Common myeloid progenitor, CD34-positive (primary cell): ENCODE data around the gene BACH1.

Source experiments
- CTCF ChIA-PET: fragments of 350-600 bp; sonication (Branson Sonifier 250); formaldehyde crosslinking; loops from one replicate; lab custom pipeline; 2021; ENCODE audit warnings: antibody characterized with exemption; lab: Charles Lee
- POLR2A ChIA-PET: fragments of 350-600 bp; sonication (Branson Sonifier 250); formaldehyde crosslinking; loops from one replicate; lab custom pipeline; 2021; ENCODE audit warnings: antibody characterized with exemption; lab: Charles Lee
- DNase-seq, 3 donors: peaks; one replicate each; pipeline versions ENCODE4 v3.0.0 to v3.0.0-alpha.2; 2013
- H3K27ac ChIP-seq, 2 experiments: 1 replicate in 1 of 2; 2 replicates in 1 of 2; pipeline ENCODE4 v1.7.0; 2013; ENCODE audit warnings: inconsistent platforms in 2 of 2, low read length in 2 of 2, mild to moderate bottlenecking in 2 of 2, low read depth in 1 of 2, moderate library complexity in 1 of 2; ENCODE audit not compliant: severe bottlenecking in 2 of 2, insufficient read depth in 1 of 2, poor library complexity in 1 of 2
- H3K27me3 ChIP-seq, 5 experiments: replicated peaks in 2 of 5; 1 replicate in 3 of 5; 2 replicates in 2 of 5; pipeline versions ENCODE4 v1.6.1 to v1.7.0; 2013; ENCODE audit warnings: low read length in 4 of 5, mild to moderate bottlenecking in 2 of 5, moderate library complexity in 2 of 5, inconsistent platforms in 1 of 5; ENCODE audit not compliant: insufficient read depth in 5 of 5, control insufficient read depth in 4 of 5
- H3K36me3 ChIP-seq, 4 experiments: 1 replicate in 2 of 4; 2 replicates in 2 of 4; pipeline versions ENCODE4 v1.6.1 to v1.7.0; 2013; ENCODE audit warnings: low read length in 3 of 4, control low read depth in 1 of 4, mild to moderate bottlenecking in 1 of 4; ENCODE audit not compliant: control insufficient read depth in 4 of 4, insufficient read depth in 4 of 4
- H3K4me1 ChIP-seq, 4 experiments: 1 replicate in 3 of 4; 2 replicates in 1 of 4; pipeline versions ENCODE4 v1.6.1 to v1.7.1; 2013; ENCODE audit warnings: low read length in 3 of 4, mild to moderate bottlenecking in 3 of 4, control low read depth in 1 of 4, inconsistent platforms in 1 of 4, moderate library complexity in 1 of 4; ENCODE audit not compliant: control insufficient read depth in 4 of 4, insufficient read depth in 4 of 4; ENCODE audit errors: control extremely low read depth in 1 of 4
- H3K4me3 ChIP-seq, 7 experiments: 1 replicate in 4 of 7; 2 replicates in 3 of 7; pipeline versions ENCODE4 v1.5.1 to v1.7.0; 2013; ENCODE audit warnings: mild to moderate bottlenecking in 7 of 7, low read length in 6 of 7, moderate library complexity in 6 of 7, inconsistent platforms in 2 of 7, low read depth in 2 of 7, control low read depth in 1 of 7; ENCODE audit not compliant: insufficient read depth in 4 of 7, control insufficient read depth in 1 of 7; ENCODE audit errors: extremely low read depth in 1 of 7
- H3K9me3 ChIP-seq, 5 experiments: 1 replicate in 4 of 5; 2 replicates in 1 of 5; pipeline versions ENCODE4 v1.6.1 to v1.7.1; 2013; ENCODE audit warnings: low read length in 4 of 5, mild to moderate bottlenecking in 2 of 5, inconsistent platforms in 1 of 5, low read depth in 1 of 5, moderate library complexity in 1 of 5; ENCODE audit not compliant: control insufficient read depth in 4 of 5, insufficient read depth in 2 of 5; ENCODE audit errors: control extremely low read depth in 1 of 5
- WGBS: methylation state at CpG from one replicate; pipeline ENCODE4 v1.1.5; 2013; ENCODE audit not compliant: insufficient coverage; 5-methylcytosine and 5-hydroxymethylcytosine counted together

The BACH1 gene

GRCh38 chr21:29367335-29367734 is 68.6 kb downstream of the BACH1 start:
- 100% methylated on average over 2 of the region's 2 CpGs for WGBS
- CTCF ChIA-PET, result no interaction called here
- POLR2A ChIA-PET, result no interaction called here

GRCh38 chr21:29368906-29369305 is 70.2 kb downstream of the BACH1 start:
- H3K9me3 ChIP-seq, result no peaks in the 10 kb centered on the region
- H3K4me3 ChIP-seq, result no peak overlapping the region
- no peak for DNase-seq
- H3K4me1 ChIP-seq, result no peaks in the 10 kb centered on the region
- H3K27me3 ChIP-seq, result no peaks in the 10 kb centered on the region
- POLR2A ChIA-PET, result no interaction called here
- peaks cover 0 to 13% (median 3%) of the 10 kb centered on the region in 4 experiments for H3K36me3 ChIP-seq
- H3K27ac ChIP-seq, result no peak overlapping the region
- CTCF ChIA-PET, result interaction anchor here (5.5 to 5.8 kb wide), 3 partner anchors 8 to 278 kb away, joined by 33 to 104 read pairs (median 38); no protein-coding TSS in a partner anchor
- 96% methylated on average over 2 of the region's 3 CpGs for WGBS

More at GRCh38 chr21:29367335-29367734, 68.6 kb downstream of the BACH1 start:
- no peaks in the 10 kb centered on the region for H3K9me3 ChIP-seq
- H3K4me1 ChIP-seq, result no peaks in the 10 kb centered on the region
- peaks cover 0 to 16% (median 2%) of the 10 kb centered on the region in 4 experiments for H3K36me3 ChIP-seq
- no peaks in the 10 kb centered on the region for H3K27me3 ChIP-seq
- H3K27ac ChIP-seq, result no peak overlapping the region
- H3K4me3 ChIP-seq, result no peak overlapping the region
- DNase-seq, result no peak

DNA sequence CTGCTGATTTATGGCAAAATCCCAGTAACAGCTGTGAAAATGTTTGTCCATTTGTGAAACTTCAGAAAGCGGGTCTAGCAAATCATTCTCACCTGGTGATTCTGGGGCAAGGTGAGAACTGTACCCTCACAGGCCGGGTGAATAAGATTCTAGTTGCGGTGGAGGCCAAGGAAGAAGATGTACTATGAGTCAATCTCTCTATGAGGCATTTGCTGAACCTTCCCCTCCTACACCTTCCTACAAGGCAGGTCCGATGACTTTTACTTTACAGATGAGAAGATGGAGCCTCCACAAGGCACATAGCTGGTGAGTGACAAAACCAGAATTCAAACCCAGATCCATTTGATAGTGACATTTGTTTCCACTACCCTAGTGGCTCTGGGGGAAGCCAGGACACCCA is 72.7 kb downstream of the BACH1 start:
- DNase-seq, result no peak
- POLR2A ChIA-PET, result interaction anchor here (0.6 kb wide), 1 partner anchor 48 kb away, joined by 3 read pairs; no protein-coding TSS in a partner anchor
- peaks cover 0 to 13% (median 3%) of the 10 kb centered on the region in 4 experiments for H3K36me3 ChIP-seq
- CTCF ChIA-PET, result interaction anchor here (0.7 to 5.8 kb wide), 19 partner anchors 11 to 292 kb away, joined by 3 to 104 read pairs (median 3); no protein-coding TSS in a partner anchor
- WGBS, result 93% methylated on average over 2 of the region's 4 CpGs
- no peak overlapping the region for H3K27ac ChIP-seq
- H3K4me1 ChIP-seq, result peaks cover 0 to 3% (median 1%) of the 10 kb centered on the region in 4 experiments
- no peaks in the 10 kb centered on the region for H3K27me3 ChIP-seq
- H3K9me3 ChIP-seq, result no peaks in the 10 kb centered on the region
- H3K4me3 ChIP-seq, result no peak overlapping the region

DNA sequence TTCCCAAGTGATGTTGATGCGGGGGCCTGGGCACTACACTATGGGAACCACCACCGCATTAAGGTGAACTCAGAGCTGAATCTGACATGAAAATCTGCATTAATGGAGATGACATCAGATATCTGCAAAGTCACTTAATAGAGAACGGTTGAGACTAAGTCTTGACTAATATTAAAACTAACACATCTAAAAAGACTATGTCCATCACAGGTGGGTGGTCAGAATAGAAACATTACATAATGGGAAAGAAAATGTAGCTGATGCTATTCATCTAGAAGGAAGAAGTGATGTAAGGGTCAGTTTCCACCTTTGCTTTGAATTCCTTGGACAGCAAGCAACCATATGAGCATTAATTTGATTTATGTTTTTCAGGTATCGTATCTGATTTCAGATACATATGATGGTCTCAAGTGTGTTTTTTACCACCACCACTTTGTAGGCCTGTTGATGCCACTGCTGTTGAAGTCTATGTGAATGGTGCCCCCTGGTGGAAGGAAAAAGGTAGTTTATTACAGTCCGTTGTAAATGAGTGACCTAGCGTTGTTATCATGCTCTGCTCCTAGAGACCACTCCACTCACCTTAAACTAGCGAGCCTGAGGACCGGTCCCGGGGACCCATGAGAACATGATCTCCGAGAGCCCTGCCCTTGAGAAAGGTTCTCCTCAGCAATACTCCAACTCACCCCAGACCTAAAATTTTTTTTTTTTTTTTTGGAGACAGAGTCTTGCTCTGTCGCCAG is 73.5 kb downstream of the BACH1 start:
- Histone ChIP-seq H3K36me3 (peaks cover 0 to 13% (median 3%) of the 10 kb centered on the region in 4 experiments), H3K27ac (no peak overlapping the region), H3K4me3 (no peak overlapping the region), H3K4me1 (peaks cover 0 to 8% (median 4%) of the 10 kb centered on the region in 4 experiments), H3K27me3 (no peaks in the 10 kb centered on the region), H3K9me3 (no peaks in the 10 kb centered on the region)
- DNase-seq, result peak; percentile 79 to 90 (median 86)
- ChIA-PET POLR2A (interaction anchor here (0.6 kb wide), 1 partner anchor 49 kb away, joined by 3 read pairs; no protein-coding TSS in a partner anchor), CTCF (interaction anchor here (0.8 to 5.8 kb wide), 16 partner anchors 12 to 291 kb away, joined by 3 to 104 read pairs (median 3); no protein-coding TSS in a partner anchor)
- 68% methylated on average over 6 of the region's 11 CpGs for WGBS

GRCh38 chr21:29374481-29374880 is 75.8 kb downstream of the BACH1 start:
- Histone ChIP-seq H3K36me3 (peaks cover 0 to 9% (median 3%) of the 10 kb centered on the region in 4 experiments), H3K27ac (no peak overlapping the region), H3K9me3 (peaks cover 0 to 2% (median 0%) of the 10 kb centered on the region in 5 experiments), H3K4me3 (no peak overlapping the region), H3K27me3 (no peaks in the 10 kb centered on the region), H3K4me1 (peaks cover 0 to 8% (median 4%) of the 10 kb centered on the region in 4 experiments)
- CTCF ChIA-PET, result interaction anchor here (1.2 to 5.8 kb wide), 3 partner anchors 14 to 284 kb away, joined by 3 to 104 read pairs (median 33); no protein-coding TSS in a partner anchor
- POLR2A ChIA-PET, result no interaction called here
- 100% methylated on average over 1 of the region's 1 CpG for WGBS
- DNase-seq, result no peak

GRCh38 chr21:29376556-29376955 is 77.8 kb downstream of the BACH1 start:
- H3K27me3 ChIP-seq, result no peaks in the 10 kb centered on the region
- H3K27ac ChIP-seq, result no peak overlapping the region
- H3K9me3 ChIP-seq, result peaks cover 0 to 2% (median 0%) of the 10 kb centered on the region in 5 experiments
- ChIA-PET POLR2A (no interaction called here), CTCF (interaction anchor here (1.0 to 1.7 kb wide), 8 partner anchors 85 to 288 kb away, joined by 3 to 10 read pairs (median 4); no protein-coding TSS in a partner anchor)
- no peak overlapping the region for H3K4me3 ChIP-seq
- DNase-seq, result peak; percentile 58 to 80 (median 79)
- WGBS, result 60% methylated on average over 2 of the region's 3 CpGs
- H3K36me3 ChIP-seq, result peaks cover 0 to 6% (median 3%) of the 10 kb centered on the region in 4 experiments
- peaks cover 0 to 8% (median 4%) of the 10 kb centered on the region in 4 experiments for H3K4me1 ChIP-seq
